GM18505 (cell line): ENCODE data around the gene CGNL1.

Experiments used
- ATAC-seq: cut with Tn5 transposase; IDR thresholded peaks from one replicate; pipeline ENCODE4 v1.9.1; 2021; ENCODE audit not compliant: unreplicated experiment
- POLR2A ChIP-seq: IDR thresholded peaks from 4 replicates; pipeline ENCODE4 v1.6.1; 2011; ENCODE audit warnings: borderline replicate concordance; ENCODE audit not compliant: insufficient read depth, insufficient read length; ENCODE audit errors: extremely low read depth

Gene CGNL1

DNA sequence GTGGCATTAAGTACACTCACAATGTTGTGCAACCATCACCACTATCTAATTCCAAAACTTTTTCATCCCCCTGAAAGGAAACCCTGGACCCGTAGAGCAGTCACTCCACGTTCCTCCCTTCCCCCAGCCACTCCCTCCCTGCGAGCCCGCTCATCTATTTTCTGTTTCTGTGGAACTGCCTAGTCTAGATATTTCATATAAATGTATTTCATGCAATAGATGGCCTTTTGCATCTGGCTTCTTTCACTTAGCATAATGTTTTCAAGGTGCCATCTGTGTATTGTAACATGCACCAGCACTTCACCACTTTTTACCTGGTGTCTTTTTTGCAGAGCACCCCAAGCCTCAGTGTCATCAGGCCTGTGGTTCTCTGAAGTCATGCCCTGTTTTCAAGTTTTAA, 10.7 kb downstream of the CGNL1 start:
- no peak for TF ChIP-seq POLR2A
- ATAC-seq, result no peak

DNA sequence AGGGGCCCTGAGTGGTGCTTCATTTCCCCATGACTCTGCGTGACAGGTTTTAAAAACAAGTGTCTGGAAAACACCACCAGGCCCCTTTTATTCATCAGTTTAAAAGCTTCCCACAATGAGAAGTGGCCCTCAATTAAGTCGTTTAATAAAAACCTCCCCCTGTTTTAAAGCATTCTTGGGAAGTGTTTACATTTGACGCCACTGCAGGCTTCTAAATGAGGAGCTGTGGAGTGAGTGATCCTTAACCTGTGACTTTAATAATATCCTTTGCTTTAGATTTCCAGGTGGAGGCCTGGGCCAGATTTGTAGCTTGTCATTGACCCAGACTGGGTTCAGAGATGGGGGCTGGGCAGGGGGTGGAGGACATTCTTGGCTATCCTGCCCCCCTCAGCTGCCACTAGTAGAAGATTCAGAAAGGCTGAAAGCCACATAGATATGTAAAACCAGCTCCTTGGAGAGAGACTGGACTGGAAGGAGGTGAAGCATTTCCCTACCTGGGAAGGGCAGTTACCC, 11.3 kb downstream of the CGNL1 start:
- ATAC-seq, result no peak
- TF ChIP-seq POLR2A, result no peak

DNA sequence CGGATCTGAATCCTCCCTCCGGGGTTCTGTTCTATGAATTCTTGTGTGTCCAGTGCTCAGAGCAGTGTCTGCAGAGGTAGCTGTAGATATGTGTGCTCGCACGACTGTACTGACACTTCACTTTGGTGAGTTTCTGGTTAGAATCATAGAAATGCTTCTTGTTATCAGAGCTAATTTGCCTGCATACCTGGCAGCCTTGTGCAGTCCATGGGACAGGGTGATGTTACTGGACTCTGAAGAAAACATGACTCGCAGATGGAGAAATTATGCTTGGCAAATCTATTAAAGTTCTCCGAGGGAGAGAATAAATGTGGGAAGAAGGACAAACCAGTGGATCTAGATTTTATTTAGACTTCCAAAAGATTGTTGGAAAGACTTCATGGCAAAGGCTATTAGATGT, 12.2 kb downstream of the CGNL1 start:
- TF ChIP-seq POLR2A, result no peak
- no peak for ATAC-seq

DNA sequence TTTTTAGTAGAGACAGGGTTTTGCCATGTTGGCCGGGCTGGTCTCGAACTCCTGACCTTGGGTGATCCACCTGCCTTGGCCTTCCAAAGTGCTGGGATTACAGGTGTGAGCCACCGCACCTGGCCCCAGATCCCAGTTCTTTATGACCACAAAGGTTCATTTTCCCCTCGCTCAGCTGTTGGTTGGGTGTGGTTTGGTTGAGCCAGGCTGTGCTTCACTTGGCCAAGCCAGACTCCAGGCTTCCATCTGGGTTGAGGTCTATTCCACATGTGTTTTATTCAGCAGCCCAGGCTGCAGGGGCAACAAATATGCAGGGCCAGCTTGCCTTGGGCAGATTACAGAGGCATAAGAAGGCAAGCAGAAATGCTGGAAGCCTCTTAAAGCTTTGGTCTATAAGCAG, 13.7 kb downstream of the CGNL1 start:
- no peak for TF ChIP-seq POLR2A
- no peak for ATAC-seq

DNA sequence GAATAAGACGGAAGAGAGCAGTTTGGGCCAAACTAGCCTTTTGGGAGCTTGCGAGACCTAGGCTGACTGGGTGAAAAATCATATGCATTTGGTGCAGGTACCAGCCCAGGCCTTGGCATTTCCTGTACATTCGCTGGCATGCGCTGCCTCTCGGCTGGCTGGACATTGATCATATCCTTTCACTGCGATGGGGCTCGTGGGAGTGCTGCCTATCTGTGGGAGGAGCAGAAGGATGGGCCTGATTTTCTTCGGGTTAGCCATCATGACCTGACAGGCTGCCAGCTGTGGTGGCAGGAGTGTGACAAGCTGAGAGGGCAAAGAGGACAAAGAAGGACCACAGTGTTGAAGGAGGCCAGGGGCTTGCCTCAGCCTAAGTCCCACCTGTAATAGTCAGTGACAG, 14.3 kb downstream of the CGNL1 start:
- ATAC-seq, result no peak
- TF ChIP-seq POLR2A, result no peak

DNA sequence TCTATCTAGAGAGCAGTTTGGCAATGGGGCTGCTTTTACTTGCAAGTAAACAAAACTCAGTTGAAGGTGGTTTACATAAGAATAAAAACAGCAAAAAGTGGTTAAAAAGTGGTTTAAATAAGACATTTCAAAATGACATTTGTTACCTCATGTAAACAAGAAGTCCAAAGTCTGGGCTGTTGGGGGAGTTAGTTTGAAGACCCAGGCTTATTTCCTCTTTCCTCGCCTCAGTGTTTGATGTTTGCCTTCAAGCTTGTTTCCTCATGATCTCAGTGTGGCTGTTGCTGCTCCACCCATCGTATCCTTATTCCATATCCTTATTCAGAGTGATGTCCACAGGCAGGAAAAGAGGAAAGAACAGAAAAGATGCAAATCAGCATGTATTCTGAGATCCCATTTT, 15.2 kb downstream of the CGNL1 start:
- no peak for TF ChIP-seq POLR2A
- ATAC-seq, result no peak

DNA sequence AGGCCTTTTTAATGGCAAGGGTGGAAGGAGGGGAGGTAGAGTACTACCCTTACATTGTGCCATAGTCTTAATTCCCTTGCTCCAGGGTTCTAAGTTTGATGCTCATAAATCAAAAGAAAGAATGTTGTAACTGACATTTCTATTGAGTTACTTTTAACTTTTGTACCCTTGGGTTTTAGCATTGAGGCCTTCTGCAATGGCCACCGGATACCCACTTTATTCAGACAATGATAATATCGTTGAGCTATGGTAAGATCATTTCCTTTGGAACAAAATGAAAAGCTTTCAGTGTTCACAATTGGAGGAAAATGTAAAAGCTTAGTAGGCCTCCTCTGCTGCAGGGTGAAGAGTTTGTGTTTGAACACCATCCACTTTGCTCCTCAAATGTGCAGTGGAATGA, 16.8 kb downstream of the CGNL1 start:
- no peak for TF ChIP-seq POLR2A
- no peak for ATAC-seq

DNA sequence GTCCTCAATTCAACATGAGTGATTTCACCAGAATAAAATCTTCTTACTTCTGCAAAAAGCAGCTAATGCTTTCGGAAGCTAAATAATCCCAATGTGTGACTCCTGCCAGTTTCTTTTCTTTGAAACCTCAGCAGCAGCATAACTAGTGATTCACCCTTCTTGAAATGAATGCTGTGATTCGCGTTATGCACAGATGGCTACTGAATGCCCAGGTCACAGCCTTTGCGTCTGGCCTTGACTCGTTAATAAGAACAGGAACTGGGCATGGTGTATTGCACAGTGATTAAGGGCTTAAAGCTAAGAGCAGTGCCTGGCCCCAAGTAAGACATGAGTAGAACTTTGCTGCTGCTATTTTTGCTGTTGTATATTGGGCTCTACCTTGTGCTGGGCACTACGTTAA, 19.0 kb downstream of the CGNL1 start:
- TF ChIP-seq POLR2A, result no peak
- no peak for ATAC-seq

DNA sequence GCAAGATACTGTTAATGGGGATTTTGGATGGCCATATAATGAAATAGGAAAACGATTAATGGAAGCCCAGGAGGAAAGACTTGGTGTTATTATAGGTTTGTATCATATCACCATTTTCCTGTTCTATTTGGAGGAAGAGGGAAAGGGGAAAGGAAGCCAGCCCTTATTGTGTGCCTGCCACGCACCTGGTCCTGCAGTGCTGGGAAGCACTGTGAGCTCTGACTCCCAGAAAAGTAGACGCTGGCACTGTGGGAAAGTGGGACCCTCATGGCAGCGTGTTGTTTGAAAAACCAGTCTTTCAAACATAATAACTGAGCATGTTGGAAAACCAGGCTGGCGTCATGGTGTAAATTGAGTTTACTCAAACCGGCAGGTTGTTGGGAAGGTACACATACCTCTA, 22.0 kb downstream of the CGNL1 start:
- no peak for ATAC-seq
- no peak for TF ChIP-seq POLR2A

DNA sequence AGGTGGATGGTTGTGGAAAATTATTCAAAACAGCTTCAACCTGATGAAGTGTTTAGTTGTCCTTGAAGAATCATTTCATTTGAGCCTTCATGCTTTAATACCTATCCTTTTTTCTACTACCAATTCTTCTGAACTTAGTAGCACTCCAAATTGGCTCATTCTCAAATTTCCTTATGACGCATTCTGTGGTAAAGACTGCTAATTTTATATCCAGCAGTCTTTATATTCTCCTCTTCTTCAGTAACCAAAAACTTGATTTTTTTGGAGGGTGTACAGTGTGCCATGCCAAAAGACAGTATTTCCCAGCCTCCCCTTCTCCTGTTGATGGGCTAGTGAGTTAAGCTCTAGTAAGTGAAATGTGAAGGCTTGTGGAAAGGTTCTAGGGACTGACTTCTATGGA, 25.2 kb downstream of the CGNL1 start:
- TF ChIP-seq POLR2A, result no peak
- no peak for ATAC-seq

DNA sequence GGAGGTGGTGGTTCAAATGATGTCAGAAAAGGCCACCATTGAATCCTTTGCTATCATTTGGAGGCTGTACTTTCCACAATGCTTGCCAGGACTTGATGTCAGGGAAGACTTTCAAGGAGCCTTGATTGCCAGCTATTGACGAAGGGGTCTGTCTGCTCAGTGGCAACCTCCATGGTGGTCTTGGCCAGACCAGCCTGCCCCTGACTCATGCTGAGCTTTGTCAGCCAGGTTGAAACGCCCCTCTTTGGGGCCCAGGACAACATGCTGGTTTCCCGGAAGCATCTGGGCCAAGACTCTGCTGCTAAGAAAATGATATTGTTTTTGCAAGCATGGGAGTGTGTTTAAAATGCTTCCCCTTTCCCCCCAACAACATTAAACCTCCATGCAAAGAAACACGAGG, 26.7 kb downstream of the CGNL1 start:
- ATAC-seq, result no peak
- no peak for TF ChIP-seq POLR2A

DNA sequence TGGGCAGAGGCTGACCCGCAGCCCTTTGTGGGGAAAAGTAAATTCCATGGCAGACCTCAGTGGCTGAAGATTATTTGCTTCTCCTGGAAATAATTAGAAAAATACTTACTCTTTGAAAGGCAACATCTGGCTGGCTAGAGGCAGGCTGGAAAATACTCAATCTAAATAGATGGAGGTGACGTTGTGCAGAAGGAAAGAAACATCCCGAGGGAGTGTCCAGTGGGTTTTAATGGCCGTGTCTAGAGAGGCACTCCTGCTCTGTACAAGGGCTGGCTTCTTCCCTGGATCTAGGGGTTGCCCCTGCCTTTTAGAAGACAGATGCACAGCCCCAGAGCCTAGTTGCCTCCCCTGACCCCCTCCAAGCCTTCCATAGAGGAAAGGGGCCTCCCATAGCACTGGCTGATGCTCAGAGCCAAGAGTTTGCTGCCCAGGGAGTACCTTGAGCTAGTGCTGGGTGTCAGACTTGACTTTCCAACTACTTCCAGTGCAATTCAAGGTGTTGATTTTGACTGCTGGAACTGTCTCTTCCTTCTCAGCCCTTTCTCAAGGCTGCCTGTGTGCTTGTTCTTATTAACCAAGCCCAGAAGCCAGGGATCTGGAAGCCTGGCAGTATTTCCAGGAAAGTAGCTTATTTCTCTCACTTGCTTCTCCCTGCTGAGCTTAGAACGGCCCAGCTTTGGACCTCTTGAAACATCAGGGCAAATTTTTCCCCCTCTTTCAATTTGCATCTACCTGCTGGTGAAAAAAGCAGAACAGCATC, 27.4 kb downstream of the CGNL1 start:
- TF ChIP-seq POLR2A, result no peak
- no peak for ATAC-seq

DNA sequence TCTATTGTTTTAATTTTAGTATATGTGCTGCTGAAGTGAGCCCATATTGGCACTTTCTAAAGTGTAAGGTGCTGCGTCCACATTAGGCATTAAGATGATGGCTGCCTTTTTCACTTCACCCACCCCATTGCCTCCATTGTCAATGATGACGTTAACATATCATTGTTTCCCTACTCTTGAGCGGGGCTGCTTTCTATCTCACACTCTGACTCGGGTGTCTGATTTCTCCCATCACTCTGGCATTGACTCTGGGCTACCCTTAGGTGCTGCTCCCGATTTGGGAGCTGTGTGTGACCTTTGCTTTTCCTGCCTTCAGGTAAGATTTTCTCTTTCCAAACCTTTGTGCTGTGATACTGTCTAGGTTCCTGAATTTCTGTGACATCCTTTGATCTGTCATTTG, 28.8 kb downstream of the CGNL1 start:
- no peak for TF ChIP-seq POLR2A
- ATAC-seq, result no peak

DNA sequence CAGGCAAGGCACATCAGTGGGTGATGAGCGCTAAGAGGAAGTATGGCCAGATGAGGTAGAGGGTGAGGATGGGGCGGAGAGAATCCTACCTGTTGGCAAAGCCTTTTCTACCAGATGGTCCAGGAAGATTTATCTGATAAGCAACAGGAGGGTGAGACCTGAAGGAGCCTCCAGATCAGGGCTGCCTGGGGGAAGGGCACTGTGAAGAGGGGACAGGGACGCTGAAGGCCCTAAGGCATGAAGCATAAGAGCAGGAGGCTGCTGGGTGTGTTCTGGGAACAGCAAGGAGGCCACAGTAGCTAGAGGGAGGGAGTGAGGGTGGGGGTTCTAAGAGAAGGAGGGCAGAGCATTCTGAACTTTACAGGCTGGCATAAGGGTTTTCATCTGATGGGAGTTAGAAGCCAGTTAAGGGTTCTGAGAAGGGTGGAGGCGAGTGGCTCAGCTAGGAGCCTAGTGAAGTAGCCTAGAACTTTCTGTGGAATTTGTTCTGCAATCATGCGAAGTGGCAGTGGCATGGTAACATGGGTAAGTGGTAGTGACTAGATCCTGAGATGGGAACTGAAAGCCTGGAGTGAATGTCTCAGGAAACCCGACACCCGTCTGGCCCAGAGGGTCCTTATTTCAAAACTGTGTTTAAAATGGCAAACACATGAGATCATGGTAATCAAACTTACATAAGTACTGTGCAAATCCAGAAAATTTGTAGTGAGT, 29.9 kb downstream of the CGNL1 start:
- no peak for TF ChIP-seq POLR2A
- no peak for ATAC-seq
